ENCODE results near the gene FAM20A.

The FAM20A gene

DNA sequence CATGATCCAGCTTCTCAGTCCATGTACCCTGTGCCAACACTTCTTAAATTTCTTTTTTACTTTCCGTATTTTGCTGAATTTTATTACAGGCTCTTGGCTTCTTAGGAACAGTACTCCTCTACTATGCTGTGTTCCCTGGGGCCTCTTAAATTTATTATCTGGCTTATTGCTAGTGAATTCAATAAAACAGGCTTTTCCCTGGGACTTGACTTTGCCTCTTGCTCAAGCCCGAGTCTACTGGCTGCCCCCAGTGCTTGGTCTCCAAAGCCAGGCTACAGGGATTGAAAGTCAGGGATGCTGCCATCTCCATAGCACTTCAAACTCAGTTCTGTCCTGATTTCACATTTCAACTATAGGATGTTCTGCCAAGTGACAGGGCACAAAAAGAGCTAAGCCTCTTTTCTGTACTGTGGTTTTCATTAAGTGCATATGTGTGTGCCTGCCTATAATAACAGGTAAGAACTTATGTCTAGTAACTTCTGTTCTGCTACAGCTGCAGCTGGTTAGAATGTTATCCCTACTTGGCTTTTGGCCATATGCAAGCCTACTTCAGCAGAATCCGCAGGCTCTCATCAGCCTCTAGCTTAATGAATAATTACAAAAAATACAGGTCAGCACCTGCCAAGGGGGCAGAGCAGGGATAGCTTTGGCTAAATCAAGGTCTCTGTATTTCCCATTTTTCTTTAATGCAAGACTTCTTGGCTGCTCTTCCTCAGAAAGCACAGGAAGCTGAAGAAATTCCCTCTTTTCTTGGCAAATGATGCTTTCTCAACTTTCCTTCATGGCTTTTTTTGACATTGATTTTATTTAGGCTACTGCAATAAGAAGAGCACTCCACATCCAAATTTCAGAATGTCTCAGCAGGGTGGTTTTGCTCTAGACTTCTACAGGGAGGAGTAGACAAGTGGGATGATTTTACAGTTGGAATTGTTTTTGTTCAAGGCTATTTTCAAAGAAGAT lies 8.2 kb downstream of the FAM20A start:
- Histone ChIP-seq H3K27ac (ENCODE audit: poor library complexity, severe bottlenecking) (no peak overlapping the region), H3K36me3 (ENCODE audit: low read depth) (no peaks in the 10 kb centered on the region), H3K27me3 (ENCODE audit: insufficient read depth, poor library complexity, severe bottlenecking) (peaks cover 8% of the 10 kb centered on the region), H3K4me1 (ENCODE audit: insufficient read depth, poor library complexity, severe bottlenecking) (no peaks in the 10 kb centered on the region), H3K4me3 (ENCODE audit: severe bottlenecking) (no peak overlapping the region), H3K9me3 (ENCODE audit: severe bottlenecking) (no peaks in the 10 kb centered on the region)
- ATAC-seq (ENCODE audit: low read depth) (no peak), DNase-seq (ENCODE audit: low spot score) (no peak)
- TF ChIP-seq, protein P1, sequence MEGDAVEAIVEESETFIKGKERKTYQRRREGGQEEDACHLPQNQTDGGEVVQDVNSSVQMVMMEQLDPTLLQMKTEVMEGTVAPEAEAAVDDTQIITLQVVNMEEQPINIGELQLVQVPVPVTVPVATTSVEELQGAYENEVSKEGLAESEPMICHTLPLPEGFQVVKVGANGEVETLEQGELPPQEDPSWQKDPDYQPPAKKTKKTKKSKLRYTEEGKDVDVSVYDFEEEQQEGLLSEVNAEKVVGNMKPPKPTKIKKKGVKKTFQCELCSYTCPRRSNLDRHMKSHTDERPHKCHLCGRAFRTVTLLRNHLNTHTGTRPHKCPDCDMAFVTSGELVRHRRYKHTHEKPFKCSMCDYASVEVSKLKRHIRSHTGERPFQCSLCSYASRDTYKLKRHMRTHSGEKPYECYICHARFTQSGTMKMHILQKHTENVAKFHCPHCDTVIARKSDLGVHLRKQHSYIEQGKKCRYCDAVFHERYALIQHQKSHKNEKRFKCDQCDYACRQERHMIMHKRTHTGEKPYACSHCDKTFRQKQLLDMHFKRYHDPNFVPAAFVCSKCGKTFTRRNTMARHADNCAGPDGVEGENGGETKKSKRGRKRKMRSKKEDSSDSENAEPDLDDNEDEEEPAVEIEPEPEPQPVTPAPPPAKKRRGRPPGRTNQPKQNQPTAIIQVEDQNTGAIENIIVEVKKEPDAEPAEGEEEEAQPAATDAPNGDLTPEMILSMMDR (IDR thresholded peaks at IDR 0.05; ENCODE audit: poor library complexity, severe bottlenecking) = no peak

DNA sequence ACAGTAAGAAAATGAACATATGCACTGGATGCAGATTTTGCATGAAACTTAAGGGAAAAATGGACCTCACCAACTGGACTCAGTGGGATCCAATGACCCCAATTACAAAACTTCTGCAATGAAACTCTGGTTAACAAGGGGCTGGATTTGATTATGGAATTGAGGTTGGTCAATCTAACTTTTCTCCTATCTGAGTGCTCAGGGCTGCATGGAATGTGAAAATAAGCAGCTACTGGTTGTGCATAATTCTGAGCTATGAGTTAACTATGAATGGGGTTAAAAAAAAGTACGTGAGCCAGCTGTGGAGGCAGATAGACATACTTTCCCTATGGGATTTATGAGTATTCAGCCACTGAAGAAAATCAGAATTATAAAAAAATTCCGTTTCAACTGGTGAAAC lies 9.2 kb downstream of the FAM20A start:
- Histone ChIP-seq H3K9me3 (ENCODE audit: severe bottlenecking) (no peaks in the 10 kb centered on the region), H3K4me3 (ENCODE audit: severe bottlenecking) (no peak overlapping the region), H3K4me1 (ENCODE audit: insufficient read depth, poor library complexity, severe bottlenecking) (no peaks in the 10 kb centered on the region), H3K27me3 (ENCODE audit: insufficient read depth, poor library complexity, severe bottlenecking) (peaks cover 8% of the 10 kb centered on the region), H3K27ac (ENCODE audit: poor library complexity, severe bottlenecking) (no peak overlapping the region), H3K36me3 (ENCODE audit: low read depth) (no peaks in the 10 kb centered on the region)
- ATAC-seq (ENCODE audit: low read depth) (no peak), DNase-seq (ENCODE audit: low spot score) (no peak)
- TF ChIP-seq, protein P1 (IDR thresholded peaks at IDR 0.05; ENCODE audit: poor library complexity, severe bottlenecking) = no peak

DNA sequence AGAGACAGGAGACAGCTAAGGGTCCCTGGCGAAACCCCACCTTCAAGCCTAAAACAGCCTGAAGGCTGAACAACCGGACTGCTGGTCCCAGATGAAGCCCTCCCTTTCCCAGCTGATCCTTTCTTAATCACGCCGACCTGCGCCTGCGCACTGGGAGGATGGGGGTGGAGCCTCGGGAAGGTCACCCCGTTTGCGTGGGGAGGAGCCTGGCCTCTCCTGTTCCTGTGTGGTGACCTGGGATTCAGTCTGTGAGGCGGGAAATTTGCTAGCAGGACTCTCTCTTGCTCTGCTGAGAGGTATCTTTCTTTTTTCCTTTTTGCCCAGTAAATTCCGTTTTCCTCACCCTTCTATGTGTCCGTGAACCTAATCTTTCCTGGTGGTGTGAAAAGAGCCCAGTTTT lies 9.6 kb downstream of the FAM20A start:
- Histone ChIP-seq H3K9me3 (ENCODE audit: severe bottlenecking) (no peaks in the 10 kb centered on the region), H3K4me3 (ENCODE audit: severe bottlenecking) (no peak overlapping the region), H3K4me1 (ENCODE audit: insufficient read depth, poor library complexity, severe bottlenecking) (no peaks in the 10 kb centered on the region), H3K27me3 (ENCODE audit: insufficient read depth, poor library complexity, severe bottlenecking) (peaks cover 8% of the 10 kb centered on the region), H3K36me3 (ENCODE audit: low read depth) (no peaks in the 10 kb centered on the region), H3K27ac (ENCODE audit: poor library complexity, severe bottlenecking) (no peak overlapping the region)
- TF ChIP-seq, protein P1 (IDR thresholded peaks at IDR 0.05; ENCODE audit: poor library complexity, severe bottlenecking) = no peak
- DNase-seq (ENCODE audit: low spot score) (no peak), ATAC-seq (ENCODE audit: low read depth) (no peak)

DNA sequence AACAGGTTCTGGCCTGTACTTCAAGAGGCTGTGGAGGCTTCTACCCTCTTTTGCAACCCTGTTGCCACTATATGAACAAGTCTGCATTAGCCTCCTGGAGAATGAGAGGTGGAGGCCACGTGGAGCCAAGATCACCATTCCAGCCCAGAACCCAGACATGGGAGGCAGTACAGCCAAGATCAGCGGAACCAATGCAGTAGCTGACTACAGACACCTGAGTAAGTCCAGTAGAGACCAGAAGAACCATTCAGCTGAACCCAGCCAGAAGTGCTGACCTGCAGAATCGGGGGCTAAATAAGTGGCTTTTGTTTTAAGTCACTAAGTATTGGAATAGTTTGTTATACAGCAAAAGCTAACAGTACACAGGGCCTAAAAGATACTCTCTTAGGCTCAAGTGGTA lies 12.1 kb downstream of the FAM20A start:
- DNase-seq (ENCODE audit: low spot score) (no peak), ATAC-seq (ENCODE audit: low read depth) (no peak)
- Histone ChIP-seq H3K4me3 (ENCODE audit: severe bottlenecking) (no peak overlapping the region), H3K4me1 (ENCODE audit: insufficient read depth, poor library complexity, severe bottlenecking) (no peaks in the 10 kb centered on the region), H3K27ac (ENCODE audit: poor library complexity, severe bottlenecking) (no peak overlapping the region), H3K36me3 (ENCODE audit: low read depth) (no peaks in the 10 kb centered on the region), H3K9me3 (ENCODE audit: severe bottlenecking) (no peaks in the 10 kb centered on the region), H3K27me3 (ENCODE audit: insufficient read depth, poor library complexity, severe bottlenecking) (peaks cover 8% of the 10 kb centered on the region)
- TF ChIP-seq, protein P1 (IDR thresholded peaks at IDR 0.05; ENCODE audit: poor library complexity, severe bottlenecking) = no peak

DNA sequence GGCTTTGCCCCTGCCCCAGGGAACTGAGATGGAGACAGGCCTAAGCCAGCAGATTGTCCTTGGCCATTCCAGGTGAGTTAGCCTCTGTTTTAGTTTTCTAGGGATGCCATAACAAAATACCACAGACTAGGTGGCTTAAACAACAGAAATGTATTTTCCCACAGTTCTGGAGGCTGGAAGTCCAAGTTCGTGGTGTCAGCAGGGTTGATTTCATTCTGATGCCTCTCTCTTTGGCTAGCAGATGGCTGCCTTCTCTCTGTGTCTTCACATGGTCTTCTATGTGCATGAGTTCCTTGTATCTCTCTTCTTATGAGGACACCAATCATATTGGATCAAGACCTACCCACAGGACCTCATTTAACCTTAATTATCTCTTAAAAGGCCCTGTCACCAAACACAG lies 12.8 kb downstream of the FAM20A start:
- Histone ChIP-seq H3K4me1 (ENCODE audit: insufficient read depth, poor library complexity, severe bottlenecking) (no peaks in the 10 kb centered on the region), H3K36me3 (ENCODE audit: low read depth) (no peaks in the 10 kb centered on the region), H3K27me3 (ENCODE audit: insufficient read depth, poor library complexity, severe bottlenecking) (peaks cover 8% of the 10 kb centered on the region), H3K4me3 (ENCODE audit: severe bottlenecking) (no peak overlapping the region), H3K27ac (ENCODE audit: poor library complexity, severe bottlenecking) (no peak overlapping the region), H3K9me3 (ENCODE audit: severe bottlenecking) (no peaks in the 10 kb centered on the region)
- DNase-seq (ENCODE audit: low spot score) (no peak), ATAC-seq (ENCODE audit: low read depth) (no peak)
- TF ChIP-seq, protein P1 (IDR thresholded peaks at IDR 0.05; ENCODE audit: poor library complexity, severe bottlenecking) = no peak
